IPS-NIHi7 (cell line): ENCODE measurements around the gene TRAF5.
"Not testable (repeated sequence)": the region's sequence is repeated elsewhere in the genome, so short reads cannot be mapped to it uniquely, and the experiment has no call there.

Experiments
- DNase-seq: peaks from one replicate; pipeline ENCODE4 v3.0.0; 2012; ENCODE audit warnings: mixed read lengths; ENCODE audit errors: extremely low spot score

TRAF5 gene

DNA sequence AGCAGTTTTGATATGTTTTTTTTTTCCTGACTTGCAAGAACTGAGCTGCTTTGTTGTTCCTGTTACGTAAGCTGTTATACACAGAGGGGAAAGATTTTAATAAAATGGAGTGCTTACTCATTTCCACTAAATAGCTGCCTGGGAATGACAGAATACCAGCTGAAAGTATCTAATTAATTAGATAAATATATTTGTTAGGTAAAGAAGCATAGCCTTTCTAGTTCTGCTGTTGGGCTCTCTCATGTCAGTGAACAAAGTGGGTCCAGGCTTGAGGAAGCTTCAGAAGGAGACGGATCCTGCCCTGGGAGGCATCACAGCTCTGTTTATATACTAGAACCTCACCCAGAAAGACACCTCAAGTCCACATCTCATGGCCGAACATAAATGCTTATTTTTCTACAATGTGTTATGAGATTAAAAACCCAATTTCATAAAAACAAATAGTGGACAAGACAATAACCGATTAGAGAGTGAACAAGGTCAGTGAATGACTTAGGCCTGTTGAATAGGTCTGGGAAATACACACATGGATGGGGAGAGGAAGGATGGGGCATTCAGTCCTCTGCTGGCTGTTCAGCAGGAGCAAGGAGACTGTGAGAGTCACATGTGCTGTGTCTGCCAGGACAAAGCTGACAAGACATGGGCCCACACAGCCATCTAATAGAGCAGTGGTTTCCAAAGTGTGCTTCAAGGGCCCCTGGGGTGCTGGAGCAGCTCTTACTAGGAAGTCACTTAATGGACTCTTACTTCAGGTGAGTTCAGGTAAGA, 20.6 kb downstream of the TRAF5 start:
- DNase-seq: no peak

DNA sequence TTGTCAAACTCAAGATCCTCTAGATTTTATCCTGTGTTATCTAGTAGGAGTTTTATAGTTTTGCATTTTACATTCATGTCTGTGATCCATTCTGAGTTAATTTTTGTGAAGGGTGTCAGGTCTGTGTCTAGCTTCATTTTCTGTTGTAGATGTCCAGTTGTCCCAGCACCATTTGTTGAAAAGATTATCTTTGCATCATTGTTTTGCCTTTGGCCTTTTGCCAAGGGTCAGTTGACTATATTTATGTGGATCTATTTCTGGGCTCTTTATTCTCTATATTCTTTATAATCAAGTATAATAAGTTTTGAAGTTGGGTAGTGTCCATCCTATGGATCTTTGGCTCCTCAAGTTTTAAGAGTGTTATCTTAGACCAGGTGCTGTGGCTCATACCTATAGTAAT, 21.9 kb downstream of the TRAF5 start:
- DNase-seq: no peak

DNA sequence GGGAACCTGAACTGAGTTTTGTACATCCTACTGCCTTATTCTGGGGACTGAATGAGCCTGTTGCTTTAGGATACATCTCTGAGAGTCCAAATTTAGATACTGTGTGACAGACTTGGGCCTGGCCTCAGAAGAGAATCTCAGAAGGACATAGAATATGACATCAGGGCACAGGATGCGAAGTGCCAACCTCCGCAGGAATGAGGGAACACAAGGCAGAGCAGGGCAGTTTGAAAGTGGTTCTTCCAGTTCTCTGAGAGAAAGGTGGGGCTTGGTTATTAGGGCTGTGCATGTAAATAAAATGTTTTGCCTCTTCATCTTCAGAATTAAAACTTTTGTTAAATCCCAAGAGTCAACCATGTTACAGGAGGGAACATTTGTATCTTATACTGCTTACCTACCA, 23.1 kb downstream of the TRAF5 start:
- no peak for DNase-seq

DNA sequence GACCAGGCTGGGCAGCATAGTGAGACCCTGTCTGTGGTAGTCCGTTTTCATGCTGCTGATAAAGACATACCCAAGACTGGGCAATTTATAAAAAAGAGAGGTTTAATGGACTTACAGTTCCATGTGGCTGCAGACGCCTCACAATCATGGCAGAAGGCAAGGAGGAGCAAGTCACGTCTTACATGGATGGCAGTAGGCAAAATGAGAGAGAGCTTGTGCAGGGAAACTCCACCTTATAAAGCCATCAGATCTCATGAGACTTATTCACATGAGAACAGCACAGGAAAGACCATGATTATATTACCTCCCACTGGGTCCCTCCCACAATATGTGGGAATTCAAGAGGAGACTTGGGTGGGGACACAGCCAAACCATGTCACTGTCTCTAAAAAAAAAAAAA, 25.4 kb downstream of the TRAF5 start:
- not testable (repeated sequence) for DNase-seq

DNA sequence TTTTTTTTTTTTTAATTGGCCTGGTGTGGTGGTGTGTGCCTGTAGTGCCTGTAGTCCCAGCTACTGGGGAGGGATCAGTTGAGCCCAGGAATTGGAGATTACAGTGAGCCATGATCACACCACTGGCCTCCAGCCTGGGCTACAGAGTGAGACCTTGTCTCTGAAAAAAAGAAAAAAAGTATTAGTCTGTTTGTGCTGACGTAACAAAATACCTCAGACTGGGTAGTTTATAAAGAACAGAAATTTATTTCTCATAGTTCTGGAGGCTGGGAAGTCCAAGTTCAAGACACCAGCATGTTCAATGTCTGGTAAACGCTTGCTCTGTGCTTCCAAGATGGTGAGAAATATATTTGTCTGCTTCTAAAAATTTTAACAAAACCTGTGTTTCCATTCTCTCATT, 25.8 kb downstream of the TRAF5 start:
- DNase-seq: no peak

DNA sequence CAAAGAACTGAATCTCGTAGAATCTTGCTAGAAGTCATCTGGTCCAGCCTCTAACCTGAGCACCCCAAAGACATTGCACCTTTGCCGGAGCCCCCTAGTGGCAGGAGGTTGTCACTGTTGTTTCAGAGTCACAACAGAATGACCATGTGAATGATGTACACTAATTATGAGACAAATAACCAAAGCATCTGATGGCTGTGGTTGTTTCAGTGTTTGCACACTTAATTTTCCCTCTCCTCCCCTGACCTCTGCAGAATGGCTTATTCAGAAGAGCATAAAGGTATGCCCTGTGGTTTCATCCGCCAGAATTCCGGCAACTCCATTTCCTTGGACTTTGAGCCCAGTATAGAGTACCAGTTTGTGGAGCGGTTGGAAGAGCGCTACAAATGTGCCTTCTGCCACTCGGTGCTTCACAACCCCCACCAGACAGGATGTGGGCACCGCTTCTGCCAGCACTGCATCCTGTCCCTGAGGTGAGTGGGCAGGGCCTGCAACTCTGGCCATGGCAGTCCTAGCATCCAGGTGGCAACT, 26.4 kb downstream of the TRAF5 start:
- DNase-seq: peak; percentile 72

DNA sequence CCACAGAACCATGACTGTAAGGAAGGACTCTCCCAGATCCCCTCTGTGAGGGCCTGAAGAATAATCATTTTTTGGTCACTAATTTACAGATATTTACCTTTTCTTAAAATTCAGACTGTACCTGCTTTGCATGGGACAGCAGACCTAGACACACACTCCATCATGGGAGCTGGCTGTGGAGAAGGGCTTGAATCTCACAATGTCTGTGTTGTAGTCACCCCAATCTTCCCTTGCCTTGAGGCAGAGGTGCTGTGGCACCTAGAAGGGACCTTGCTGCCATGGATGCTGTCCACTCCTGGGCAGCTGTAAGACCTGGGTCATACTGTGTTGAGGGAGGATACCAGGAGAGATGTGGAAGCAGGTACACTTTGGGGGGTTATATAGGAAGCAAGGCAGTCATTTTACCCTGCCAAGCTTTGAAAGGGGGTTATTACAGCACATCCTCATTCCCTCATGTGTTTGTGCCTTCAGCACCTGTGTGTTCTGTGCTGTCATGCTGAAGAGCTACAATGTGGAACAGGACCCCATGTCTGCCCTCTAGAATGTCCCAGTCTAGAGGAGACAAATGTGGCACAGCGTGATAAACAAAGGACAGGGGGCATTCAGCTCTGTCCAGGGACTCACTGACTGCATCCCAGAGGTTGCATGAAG, 27.1 kb downstream of the TRAF5 start:
- DNase-seq: no peak

DNA sequence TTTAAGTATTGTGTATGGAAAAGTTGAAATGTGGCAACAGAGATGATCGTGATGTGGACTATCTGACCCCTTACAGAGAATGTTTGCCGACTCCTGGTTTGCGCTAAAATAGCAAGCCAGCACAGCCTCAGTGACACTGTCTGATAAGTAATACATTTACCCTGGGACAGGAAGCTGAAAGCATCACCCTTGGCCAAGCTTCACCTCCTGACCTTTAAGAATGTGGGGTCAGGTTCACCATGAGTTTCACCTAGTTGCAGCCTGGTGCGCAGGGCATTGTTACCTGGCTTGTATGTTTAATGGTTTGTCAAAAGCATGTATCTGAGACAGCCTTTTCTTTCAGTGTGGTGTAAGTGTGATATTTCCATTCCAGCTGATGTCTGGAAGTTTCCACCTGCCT, 29.2 kb downstream of the TRAF5 start:
- no peak for DNase-seq

DNA sequence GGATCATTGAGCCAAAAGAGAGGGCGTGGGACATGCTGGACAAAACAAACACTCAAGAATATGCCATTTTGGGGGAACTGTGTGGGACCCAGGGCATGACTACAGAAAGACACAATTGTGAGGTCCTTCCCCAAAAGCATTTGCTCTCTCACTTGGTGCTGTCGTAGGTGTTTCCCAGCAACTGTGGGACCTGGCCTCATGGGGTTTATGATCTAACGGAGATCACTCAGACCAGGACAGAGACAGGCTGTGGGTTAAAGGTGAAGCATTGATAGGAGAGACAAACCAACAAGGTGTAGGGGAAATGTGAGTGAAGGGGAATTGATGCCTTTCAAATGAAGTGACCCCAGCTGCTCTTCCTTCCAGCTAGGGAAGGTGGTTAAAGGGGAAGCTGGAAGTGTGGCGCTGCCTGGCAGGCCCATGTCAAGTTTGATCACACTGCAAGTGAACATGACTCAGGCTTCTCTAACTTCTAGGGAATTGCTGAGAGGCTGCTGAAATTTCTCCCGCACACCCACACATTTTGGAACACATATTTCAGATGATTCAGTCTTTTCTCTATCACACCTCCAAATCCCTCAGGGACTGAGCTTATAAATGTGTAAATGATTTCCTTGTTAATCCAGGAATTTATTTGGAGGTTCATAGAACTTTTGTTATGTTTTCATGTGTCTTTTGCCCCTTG, 30.2 kb downstream of the TRAF5 start:
- no peak for DNase-seq

DNA sequence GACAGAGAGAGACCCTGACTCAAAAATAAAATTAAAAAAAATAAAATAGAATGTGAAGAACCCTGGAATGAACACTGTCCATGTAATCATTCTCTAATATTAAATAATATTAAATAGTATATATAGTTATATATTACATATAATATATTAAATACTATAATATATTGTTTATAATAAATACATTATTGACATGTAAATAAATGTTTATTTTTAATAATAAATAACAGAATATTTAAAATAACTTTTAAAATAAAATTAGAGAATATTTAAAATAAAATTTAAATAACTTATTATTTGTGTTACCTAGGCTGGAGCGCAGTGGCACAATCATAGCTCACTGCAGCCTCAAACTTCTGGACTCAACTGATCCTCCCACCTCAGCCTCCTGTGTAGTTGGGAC, 32.1 kb downstream of the TRAF5 start:
- DNase-seq: no peak

DNA sequence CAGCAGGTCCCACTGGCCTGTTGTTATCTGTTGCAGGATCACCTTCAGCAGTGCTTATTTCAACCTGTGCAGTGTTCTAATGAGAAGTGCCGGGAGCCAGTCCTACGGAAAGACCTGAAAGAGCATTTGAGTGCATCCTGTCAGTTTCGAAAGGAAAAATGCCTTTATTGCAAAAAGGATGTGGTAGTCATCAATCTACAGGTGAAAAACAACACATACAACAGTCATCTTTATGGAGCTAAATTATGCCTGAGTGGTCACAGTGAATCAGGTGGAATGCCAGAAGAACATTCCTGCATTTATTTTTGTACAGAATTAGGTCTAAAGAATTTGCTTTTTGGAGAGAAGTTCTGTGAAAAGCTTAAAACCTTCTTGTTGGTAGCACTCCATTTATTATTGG, 33.2 kb downstream of the TRAF5 start:
- DNase-seq: no peak

DNA sequence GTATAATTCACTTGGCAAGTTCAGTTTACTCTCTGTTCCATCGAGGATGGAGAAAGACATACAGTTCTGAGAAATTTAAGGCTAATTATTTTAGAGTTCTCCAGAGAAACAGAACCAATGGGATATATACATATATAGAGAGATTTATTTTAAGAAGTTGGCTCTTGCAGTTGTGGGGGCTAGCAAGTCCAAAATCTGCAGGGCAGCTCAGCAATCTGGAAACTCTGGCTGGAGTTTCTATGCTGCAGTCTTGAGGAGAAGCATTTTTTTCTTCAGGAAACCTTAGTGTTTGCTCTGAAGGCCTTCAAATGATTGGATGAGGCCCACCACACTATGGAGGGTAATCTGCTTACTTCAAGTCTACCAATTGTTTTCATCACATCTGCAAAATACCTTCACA, 34.6 kb downstream of the TRAF5 start:
- DNase-seq: no peak

DNA sequence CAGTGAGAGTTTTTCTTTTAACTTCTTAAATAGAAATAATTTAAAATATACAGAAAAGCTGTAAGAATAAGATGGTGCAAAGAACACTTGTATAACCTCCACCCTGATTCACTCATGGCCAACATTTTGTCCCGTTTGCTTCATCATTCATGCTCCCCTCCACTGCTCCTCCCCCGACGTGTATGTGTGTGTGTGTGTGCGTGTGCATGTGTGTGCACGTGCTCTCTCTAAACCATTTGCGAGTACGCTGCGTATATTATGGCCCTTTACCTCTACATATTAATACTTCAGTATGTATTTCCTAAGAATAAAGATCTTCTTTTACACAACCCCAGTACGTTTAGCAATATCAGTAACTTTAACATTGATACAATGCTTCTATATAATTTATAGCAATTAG, 43.0 kb downstream of the TRAF5 start:
- no peak for DNase-seq

DNA sequence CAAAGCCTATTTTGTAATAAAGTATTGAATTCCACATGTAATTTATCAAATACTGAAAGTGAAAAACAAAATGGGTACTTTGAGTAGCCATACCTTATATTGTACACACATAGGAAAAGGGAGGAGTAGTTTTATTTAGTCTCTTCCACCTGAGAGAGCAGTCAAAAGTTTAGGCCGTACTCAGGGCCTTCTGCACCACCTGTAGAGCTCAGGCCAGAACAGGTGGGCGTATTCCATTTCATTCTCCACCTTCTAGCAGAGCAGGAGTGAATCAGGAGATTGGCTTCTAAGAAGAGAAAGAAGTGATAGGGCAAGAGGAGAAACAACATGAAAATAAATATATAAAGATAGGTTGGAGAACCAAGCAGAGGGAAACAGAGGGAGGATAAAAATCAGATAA, 44.0 kb downstream of the TRAF5 start:
- DNase-seq: no peak

DNA sequence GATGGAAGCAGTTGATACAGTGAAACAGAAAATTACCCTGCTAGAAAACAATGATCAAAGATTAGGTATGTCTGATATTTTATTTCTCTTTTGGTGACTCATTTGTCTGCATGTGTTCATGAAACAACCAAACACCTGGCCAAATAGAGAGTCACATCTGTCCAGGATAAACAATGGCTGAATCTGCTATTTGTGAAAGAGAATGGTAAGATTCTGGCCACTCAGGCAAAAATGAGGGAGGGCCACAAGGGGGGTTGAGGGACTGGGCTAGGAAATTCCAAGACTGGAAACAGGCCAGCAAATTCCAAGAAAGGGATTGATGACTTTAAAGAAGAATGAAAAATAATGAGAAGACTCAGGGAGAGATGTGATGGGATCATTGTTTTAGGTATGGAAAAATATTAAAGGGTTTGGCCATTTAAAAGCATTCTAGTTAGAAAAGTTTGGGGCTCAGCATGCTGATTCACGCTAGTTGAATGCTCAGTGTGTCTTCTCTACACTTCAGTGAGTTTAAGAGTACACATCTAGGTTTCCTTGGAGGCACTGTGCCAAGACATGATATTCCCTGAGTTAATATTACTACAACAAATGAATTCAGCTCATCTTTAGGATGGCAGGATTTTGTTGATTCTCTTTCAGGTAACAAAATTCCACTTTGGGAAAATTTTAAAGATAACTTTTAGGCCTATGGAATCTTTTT, 44.9 kb downstream of the TRAF5 start:
- DNase-seq: no peak

DNA sequence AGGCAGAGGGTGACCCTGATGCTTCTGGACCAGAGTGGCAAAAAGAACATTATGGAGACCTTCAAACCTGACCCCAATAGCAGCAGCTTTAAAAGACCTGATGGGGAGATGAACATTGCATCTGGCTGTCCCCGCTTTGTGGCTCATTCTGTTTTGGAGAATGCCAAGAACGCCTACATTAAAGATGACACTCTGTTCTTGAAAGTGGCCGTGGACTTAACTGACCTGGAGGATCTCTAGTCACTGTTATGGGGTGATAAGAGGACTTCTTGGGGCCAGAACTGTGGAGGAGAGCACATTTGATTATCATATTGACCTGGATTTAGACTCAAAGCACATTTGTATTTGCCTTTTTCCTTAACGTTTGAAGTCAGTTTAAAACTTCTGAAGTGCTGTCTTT, 45.8 kb downstream of the TRAF5 start:
- no peak for DNase-seq

DNA sequence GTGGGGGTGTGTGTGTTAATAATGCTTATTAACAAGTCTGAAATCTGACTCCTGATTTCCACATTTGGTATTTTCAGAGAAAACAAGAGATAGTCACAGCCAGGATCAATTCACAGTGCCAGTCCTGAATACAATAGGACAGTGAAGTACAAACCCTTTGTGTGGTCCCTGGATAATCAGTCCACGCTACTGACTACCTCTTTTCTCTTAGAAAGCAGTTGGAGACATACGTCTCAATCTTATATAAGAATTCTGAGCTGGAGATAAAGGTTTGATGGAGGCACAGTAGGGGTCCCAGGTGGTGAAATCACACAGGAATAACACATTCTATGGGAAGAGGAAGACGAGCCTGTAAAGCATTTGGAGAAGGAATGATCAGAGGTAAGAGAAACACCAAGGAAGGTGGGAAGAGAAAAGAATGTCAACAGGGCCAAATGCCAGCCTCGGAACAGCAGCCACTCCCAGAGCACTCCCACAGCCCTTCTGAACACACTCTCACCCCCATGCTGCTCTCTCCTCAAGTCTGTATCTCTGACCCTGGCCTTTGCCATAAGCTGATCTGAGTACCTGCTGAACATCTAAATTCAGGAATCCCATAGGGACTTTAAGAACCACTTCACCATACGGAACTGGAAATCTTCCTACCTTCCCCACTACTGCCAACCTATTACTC, 48.6 kb downstream of the TRAF5 start:
- DNase-seq: peak; percentile 23

DNA sequence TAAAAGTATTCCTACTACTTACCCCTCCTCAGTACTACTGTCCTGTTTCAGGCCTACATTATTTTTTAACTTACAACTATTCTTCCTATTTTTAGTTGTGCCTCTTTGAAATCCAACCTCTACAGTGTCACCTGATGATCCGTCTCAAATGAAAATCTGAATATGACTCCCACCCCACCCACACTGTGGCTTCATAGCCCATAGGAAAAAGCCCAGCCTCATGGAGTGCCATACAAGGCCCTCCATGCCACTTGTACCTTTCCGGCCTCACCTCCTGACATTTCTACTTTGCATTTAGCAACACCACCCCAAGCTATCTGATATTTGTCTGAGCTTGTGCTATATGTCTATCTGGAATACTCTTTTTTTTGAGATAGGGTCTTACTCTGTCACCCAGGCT, 49.3 kb downstream of the TRAF5 start:
- DNase-seq: no peak

DNA sequence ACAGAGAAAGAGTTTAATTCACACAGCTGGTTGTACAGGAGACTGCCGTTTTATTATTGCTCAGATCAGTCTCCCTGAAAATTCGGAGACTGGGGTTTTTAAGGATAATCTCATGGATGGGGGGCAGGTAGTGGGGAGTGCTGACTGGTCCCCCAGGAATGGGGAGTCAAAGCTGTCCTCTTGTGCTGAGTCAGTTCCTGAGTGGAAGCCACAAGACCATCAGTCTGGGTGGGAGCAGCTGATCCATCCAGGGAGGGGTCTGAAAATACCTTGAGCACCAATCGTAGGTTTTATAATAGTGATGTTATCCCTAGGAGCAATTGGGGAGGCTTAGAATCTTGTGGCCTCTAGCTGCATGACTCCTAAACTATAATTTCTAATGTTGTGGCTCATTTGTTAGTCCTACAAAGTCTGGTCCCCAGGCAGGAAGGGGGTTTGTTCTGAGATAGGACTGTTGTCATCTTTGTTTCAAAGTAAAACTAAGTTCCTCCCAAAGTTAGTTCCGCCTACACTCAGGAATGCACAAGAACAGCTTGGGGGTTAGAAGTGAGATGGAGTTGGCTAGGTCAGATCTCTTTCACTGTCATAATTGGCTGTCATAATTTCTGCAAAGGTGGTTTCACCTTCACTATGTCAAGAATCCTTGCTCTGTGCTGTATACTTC, 50.3 kb downstream of the TRAF5 start:
- DNase-seq: no peak

DNA sequence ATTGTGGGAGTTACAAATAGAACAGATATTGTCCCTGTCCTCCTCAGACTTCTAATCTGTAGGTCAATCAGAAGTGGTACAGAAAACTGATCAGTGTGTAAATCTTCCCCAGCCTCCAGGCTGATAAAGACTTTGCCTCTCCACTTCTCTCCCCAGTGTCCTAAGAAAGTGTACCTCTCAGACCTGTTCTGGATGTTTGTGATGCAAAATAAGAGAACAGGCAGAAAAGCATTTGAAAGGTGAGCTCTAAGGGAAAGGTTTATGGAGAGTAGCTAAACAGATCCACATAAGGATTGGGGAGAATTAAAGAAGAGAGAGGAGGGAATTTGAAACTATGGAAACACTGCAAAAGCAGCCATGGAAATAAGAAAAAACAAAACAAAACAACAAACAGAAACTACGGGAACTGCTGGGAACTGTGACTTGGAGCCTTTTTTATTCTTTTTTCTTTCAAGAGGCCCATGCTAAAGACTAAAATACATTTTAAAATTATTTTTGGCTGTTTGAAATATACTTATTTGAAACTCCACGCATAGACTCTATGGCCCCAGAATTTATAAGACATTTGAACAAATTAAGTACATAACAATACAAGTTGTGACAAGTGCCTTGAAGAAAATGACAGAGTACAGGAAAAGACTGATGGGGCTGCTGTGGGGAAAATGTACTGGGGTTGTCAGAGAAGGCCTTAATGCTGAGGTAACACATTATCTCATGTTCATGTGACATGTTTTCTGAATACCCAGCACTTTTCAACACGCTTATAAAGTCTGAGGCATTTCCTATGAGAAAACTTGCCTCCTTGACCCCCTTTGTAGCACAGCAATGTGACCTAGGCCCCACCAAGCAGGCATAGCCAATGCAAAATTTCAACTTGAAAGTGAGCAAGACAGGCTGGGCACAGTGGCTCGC, 51.2 kb downstream of the TRAF5 start:
- DNase-seq: peak; percentile 24
